SK-N-SH treated with all-trans-retinoic acid at 6 μM for 48 hours (cell line): ENCODE results near the gene ATP13A5.

Source experiments
- ATAC-seq: fragments of 200-7000 bp; cut with Tn5 transposase; 3 replicates; pipeline ENCODE4 v1.9.1; 2020; ENCODE audit warnings: mild to moderate bottlenecking, moderate library complexity
- ARNTL ChIP-seq: fragments of 450-650 bp; formaldehyde crosslinking; IDR thresholded peaks from 2 replicates; pipeline ENCODE4 v1.5.0; 2020; ENCODE audit warnings: low read depth, mild to moderate bottlenecking, moderate library complexity, borderline replicate concordance
- BACH2 ChIP-seq: fragments of 250-450 bp; sonication (Bioruptor Pico); IDR thresholded peaks from 2 replicates; pipeline ENCODE4 v1.9.0; 2021; ENCODE audit warnings: mild to moderate bottlenecking, borderline replicate concordance
- CSDC2 ChIP-seq: fragments of 250-450 bp; sonication (Bioruptor Pico); IDR thresholded peaks from 2 replicates; pipeline ENCODE4 v1.5.0; 2020; ENCODE audit warnings: mild to moderate bottlenecking, moderate library complexity
- CSRNP3 ChIP-seq: fragments of 250-450 bp; sonication (Bioruptor Pico); IDR thresholded peaks from 2 replicates; pipeline ENCODE4 v1.5.1; 2021; ENCODE audit warnings: mild to moderate bottlenecking, moderate library complexity
- ESRRG ChIP-seq: fragments of 250-450 bp; sonication (Bioruptor Pico); IDR thresholded peaks from 2 replicates; pipeline ENCODE4 v1.6.1; 2021; ENCODE audit warnings: mild to moderate bottlenecking
- GLIS3 ChIP-seq: fragments of 250-450 bp; sonication (Bioruptor Pico); IDR thresholded peaks from 2 replicates; pipeline ENCODE4 v1.5.0; 2020; ENCODE audit warnings: mild to moderate bottlenecking, moderate library complexity
- ISL1 ChIP-seq: fragments of 250-450 bp; sonication (Bioruptor Pico); IDR thresholded peaks from 2 replicates; pipeline ENCODE4 v2.1.2; 2022; ENCODE audit warnings: mild to moderate bottlenecking, moderate library complexity
- OSR1 ChIP-seq: fragments of 250-450 bp; sonication (Bioruptor Pico); IDR thresholded peaks from 2 replicates; pipeline ENCODE4 v1.8.0; 2022; ENCODE audit warnings: moderate library complexity, mild to moderate bottlenecking, inconsistent platforms
- PATZ1 ChIP-seq: fragments of 250-450 bp; sonication (Bioruptor Pico); IDR thresholded peaks from 2 replicates; pipeline ENCODE4 v1.8.0; 2020; ENCODE audit warnings: mild to moderate bottlenecking, moderate library complexity, borderline replicate concordance
- POU6F1 ChIP-seq: fragments of 250-450 bp; sonication (Bioruptor Pico); IDR thresholded peaks from 2 replicates; pipeline ENCODE4 v1.8.0; 2021; ENCODE audit warnings: low read depth, mild to moderate bottlenecking, moderate library complexity, borderline replicate concordance
- PPARA ChIP-seq: fragments of 250-450 bp; sonication (Bioruptor Pico); IDR thresholded peaks from 2 replicates; pipeline ENCODE4 v1.5.0; 2020; ENCODE audit warnings: mild to moderate bottlenecking, borderline replicate concordance
- RARB ChIP-seq: fragments of 250-450 bp; sonication (Bioruptor Pico); IDR thresholded peaks from 2 replicates; pipeline ENCODE4 v1.8.0; 2021; ENCODE audit warnings: mild to moderate bottlenecking, moderate library complexity
- SNAI2 ChIP-seq: fragments of 250-450 bp; sonication (Bioruptor Pico); IDR thresholded peaks from 2 replicates; pipeline ENCODE4 v1.5.0; 2020; ENCODE audit warnings: mild to moderate bottlenecking, moderate library complexity
- TCF4 ChIP-seq: fragments of 250-450 bp; sonication (Bioruptor Pico); IDR thresholded peaks from 2 replicates; pipeline ENCODE4 v1.8.0; 2021; ENCODE audit warnings: mild to moderate bottlenecking, moderate library complexity, borderline replicate concordance
- TOX ChIP-seq: fragments of 250-450 bp; sonication (Bioruptor Pico); IDR thresholded peaks from 2 replicates; pipeline ENCODE4 v1.8.0; 2021; ENCODE audit warnings: mild to moderate bottlenecking, moderate library complexity, borderline replicate concordance
- TSHZ2 ChIP-seq: fragments of 250-450 bp; sonication (Bioruptor Pico); IDR thresholded peaks from 2 replicates; pipeline ENCODE4 v1.5.0; 2020; ENCODE audit warnings: mild to moderate bottlenecking, moderate library complexity
- ZC3H10 ChIP-seq: fragments of 250-450 bp; sonication (Bioruptor Pico); IDR thresholded peaks from 2 replicates; pipeline ENCODE4 v1.5.1; 2021; ENCODE audit warnings: mild to moderate bottlenecking, moderate library complexity
- ZFP3 ChIP-seq: fragments of 250-450 bp; sonication (Bioruptor Pico); IDR thresholded peaks from 2 replicates; pipeline ENCODE4 v1.5.0; 2020; ENCODE audit warnings: mild to moderate bottlenecking, moderate library complexity
- ZFP30 ChIP-seq: fragments of 450-650 bp; formaldehyde crosslinking; IDR thresholded peaks from 2 replicates; pipeline ENCODE4 v1.5.0; 2022; ENCODE audit warnings: mild to moderate bottlenecking, moderate library complexity
- ZNF565 ChIP-seq: fragments of 450-650 bp; formaldehyde crosslinking; conservative IDR thresholded peaks from 2 replicates; pipeline ENCODE4 v1.5.0; 2020; ENCODE audit warnings: low read depth, mild to moderate bottlenecking, moderate library complexity
- ZNF70 ChIP-seq: fragments of 450-650 bp; formaldehyde crosslinking; IDR thresholded peaks from 2 replicates; pipeline ENCODE4 v1.5.0; 2020; ENCODE audit warnings: mild to moderate bottlenecking, moderate library complexity
- ZNF8 ChIP-seq: fragments of 450-650 bp; formaldehyde crosslinking; IDR thresholded peaks from 2 replicates; pipeline ENCODE4 v1.5.0; 2020; ENCODE audit warnings: mild to moderate bottlenecking, moderate library complexity
- TF ChIP-seq, protein P1 (sequence below): fragments of 250-450 bp; sonication (Bioruptor Pico); IDR thresholded peaks from 2 replicates; pipeline ENCODE4 v1.5.1; 2020; ENCODE audit warnings: low read depth, mild to moderate bottlenecking, moderate library complexity

The ATP13A5 gene

DNA sequence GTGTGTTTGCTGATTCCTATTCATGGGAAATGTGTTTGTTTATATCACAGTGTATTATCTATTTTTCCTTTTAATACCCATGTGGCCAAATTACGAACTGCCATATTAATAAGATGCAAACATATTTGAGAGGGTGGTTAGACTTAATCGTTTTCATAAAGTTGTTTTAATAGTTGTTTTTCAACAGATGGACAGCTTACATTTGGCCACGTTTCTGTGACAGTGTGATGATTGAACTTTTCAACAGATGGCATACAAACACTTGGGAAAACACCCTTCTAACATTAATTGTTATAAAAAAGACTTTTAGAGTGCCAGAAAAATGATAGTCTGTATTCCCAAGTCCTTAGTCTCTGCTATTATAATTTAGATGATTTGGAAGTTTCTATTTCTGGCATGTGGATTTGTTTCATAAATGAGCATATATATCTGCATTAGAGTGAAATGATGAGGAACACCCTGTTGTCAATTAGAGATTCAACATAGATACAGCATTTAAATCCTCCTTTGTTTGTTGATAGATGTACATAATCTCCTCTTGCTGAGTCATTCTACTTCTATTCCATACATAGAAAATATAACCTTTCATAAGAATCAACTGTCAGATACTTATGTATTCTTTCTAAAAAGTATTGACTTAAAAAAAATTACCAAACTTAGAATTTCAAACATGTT lies 124.4 kb downstream of the ATP13A5 start (continued):
- TF ChIP-seq SNAI2 (no peak), CSRNP3 (CRISPR knock-in tag) (no peak), POU6F1 (CRISPR knock-in tag) (no peak), ZNF565 (CRISPR knock-in tag) (no peak)
- TF ChIP-seq, all 23 proteins: peak for 0

GRCh38 chr3:193250492-193250891 lies 128.1 kb downstream of the ATP13A5 start:
- TF ChIP-seq ZNF8: no peak
- no peak for TF ChIP-seq ESRRG (CRISPR knock-in tag)
- TF ChIP-seq TOX (CRISPR knock-in tag): no peak
- no peak for TF ChIP-seq OSR1
- no peak for TF ChIP-seq RARB (CRISPR knock-in tag)
- TF ChIP-seq ZFP30 (CRISPR knock-in tag): no peak
- TF ChIP-seq SNAI2: no peak
- no peak for TF ChIP-seq ZC3H10 (CRISPR knock-in tag)
- no peak for TF ChIP-seq GLIS3 (CRISPR knock-in tag)
- no peak for TF ChIP-seq PATZ1 (CRISPR knock-in tag)
- no peak for TF ChIP-seq ZNF70 (CRISPR knock-in tag)
- no peak for TF ChIP-seq CSDC2
- no peak for ATAC-seq

DNA sequence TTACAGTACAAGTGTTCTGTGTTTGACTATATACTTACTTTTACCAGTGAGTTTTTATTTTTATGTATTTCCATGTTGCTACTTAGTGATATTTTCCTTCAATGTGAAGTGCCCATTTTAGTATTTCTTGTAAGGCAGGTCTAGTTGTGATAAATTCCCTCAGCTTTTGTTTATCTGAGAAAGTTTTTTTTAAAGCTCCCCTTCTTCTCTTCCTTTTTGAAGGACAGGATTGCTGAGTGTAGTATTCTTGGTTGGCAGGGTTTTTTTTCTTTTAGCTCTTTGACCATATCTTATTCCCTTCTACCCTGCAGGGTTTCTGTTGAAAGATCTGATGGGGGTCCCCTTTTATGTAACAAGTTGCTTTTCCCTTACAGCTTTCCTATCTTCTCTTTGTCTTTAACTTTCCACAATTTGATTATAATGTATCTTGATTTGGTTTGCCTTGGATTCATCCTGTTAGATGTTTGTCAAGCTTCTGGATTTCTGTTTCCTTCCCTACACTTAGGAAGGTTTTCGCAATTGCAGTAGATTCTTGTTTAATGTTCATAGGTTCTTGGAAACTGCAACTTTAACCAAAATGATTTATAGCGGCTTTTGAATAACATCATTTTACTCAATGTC lies 129.6 kb downstream of the ATP13A5 start:
- no peak for TF ChIP-seq POU6F1 (CRISPR knock-in tag)
- TF ChIP-seq, protein P1, sequence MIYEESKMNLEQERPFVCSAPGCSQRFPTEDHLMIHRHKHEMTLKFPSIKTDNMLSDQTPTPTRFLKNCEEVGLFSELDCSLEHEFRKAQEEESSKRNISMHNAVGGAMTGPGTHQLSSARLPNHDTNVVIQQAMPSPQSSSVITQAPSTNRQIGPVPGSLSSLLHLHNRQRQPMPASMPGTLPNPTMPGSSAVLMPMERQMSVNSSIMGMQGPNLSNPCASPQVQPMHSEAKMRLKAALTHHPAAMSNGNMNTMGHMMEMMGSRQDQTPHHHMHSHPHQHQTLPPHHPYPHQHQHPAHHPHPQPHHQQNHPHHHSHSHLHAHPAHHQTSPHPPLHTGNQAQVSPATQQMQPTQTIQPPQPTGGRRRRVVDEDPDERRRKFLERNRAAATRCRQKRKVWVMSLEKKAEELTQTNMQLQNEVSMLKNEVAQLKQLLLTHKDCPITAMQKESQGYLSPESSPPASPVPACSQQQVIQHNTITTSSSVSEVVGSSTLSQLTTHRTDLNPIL (CRISPR knock-in tag): no peak
- no peak for TF ChIP-seq ARNTL
- TF ChIP-seq GLIS3 (CRISPR knock-in tag): no peak
- no peak for TF ChIP-seq ZNF565 (CRISPR knock-in tag)
- TF ChIP-seq OSR1: no peak
- TF ChIP-seq PPARA (CRISPR knock-in tag): no peak
- TF ChIP-seq PATZ1 (CRISPR knock-in tag): no peak
- TF ChIP-seq ZFP3 (CRISPR knock-in tag): no peak
- TF ChIP-seq TOX (CRISPR knock-in tag): no peak
- no peak for TF ChIP-seq ZNF70 (CRISPR knock-in tag)
- TF ChIP-seq ISL1: no peak
- no peak for TF ChIP-seq TSHZ2 (CRISPR knock-in tag)
- TF ChIP-seq BACH2 (CRISPR knock-in tag): no peak
- TF ChIP-seq ESRRG (CRISPR knock-in tag): no peak
- TF ChIP-seq TCF4 (CRISPR knock-in tag): no peak
- no peak for TF ChIP-seq CSRNP3 (CRISPR knock-in tag)
- TF ChIP-seq, all 23 proteins: peak for 0
- no peak for ATAC-seq
